ENCODE results near the gene S100A11. TPM values are rescaled to one million over a fixed set of nuclear protein-coding genes. Genes with fewer than 3 reads are reported as not detected.

Gene S100A11
- total RNA-seq, 1 donor from 2014 or later, result 295 TPM

GRCh38 chr1:152050886-152051675 is 14.3 kb upstream of the S100A11 start:
- H3K9me3 Mint-ChIP-seq, result no peaks in the 10 kb centered on the region
- H3K36me3 Mint-ChIP-seq (ENCODE audit: low read depth), result no peaks in the 10 kb centered on the region
- intact Hi-C loops (cut with micrococcal nuclease), result loop anchor here (5.0 kb wide), 2 partner anchors 61 to 296 kb away; no protein-coding TSS in a partner anchor
- DNase-seq (ENCODE audit: low spot score), result no peak
- peaks cover 29% of the 10 kb centered on the region for H3K27me3 Mint-ChIP-seq (ENCODE audit: low read depth)
- no peak overlapping the region for H3K27ac Mint-ChIP-seq
- H3K4me3 Mint-ChIP-seq (ENCODE audit: low read depth), result no peak overlapping the region
- peaks cover 23% of the 10 kb centered on the region for H3K4me1 Mint-ChIP-seq (ENCODE audit: low read depth)

- H3K27ac Mint-ChIP-seq, result peak overlapping the region; percentile 15
- H3K36me3 Mint-ChIP-seq (ENCODE audit: low read depth), result no peaks in the 10 kb centered on the region
- H3K4me1 Mint-ChIP-seq (ENCODE audit: low read depth), result peaks cover 31% of the 10 kb centered on the region
- peaks cover 15% of the 10 kb centered on the region for H3K27me3 Mint-ChIP-seq (ENCODE audit: low read depth)
- no peak for DNase-seq (ENCODE audit: low spot score)
- intact Hi-C loops (cut with micrococcal nuclease), result loop anchor here (2.0 to 5.0 kb wide), 3 partner anchors 63 to 298 kb away; no protein-coding TSS in a partner anchor
- H3K9me3 Mint-ChIP-seq, result no peaks in the 10 kb centered on the region
- no peak overlapping the region for H3K4me3 Mint-ChIP-seq (ENCODE audit: low read depth)
Observed at GRCh38 chr1:152049291-152050083, 12.7 kb upstream of the S100A11 start.

GRCh38 chr1:152048416-152049009 is 11.7 kb upstream of the S100A11 start:
- Mint-ChIP-seq H3K36me3 (ENCODE audit: low read depth) (no peaks in the 10 kb centered on the region), H3K9me3 (no peaks in the 10 kb centered on the region), H3K4me3 (ENCODE audit: low read depth) (peak overlapping the region; percentile 71), H3K27me3 (ENCODE audit: low read depth) (peaks cover 6% of the 10 kb centered on the region), H3K27ac (peak overlapping the region; percentile 95), H3K4me1 (ENCODE audit: low read depth) (peaks cover 31% of the 10 kb centered on the region)
- intact Hi-C loops (cut with micrococcal nuclease), result loop anchor here (1.0 to 2.0 kb wide), 2 partner anchors 13 to 94 kb away; no protein-coding TSS in a partner anchor
- DNase-seq (ENCODE audit: low spot score), result no peak

- Mint-ChIP-seq H3K4me3 (ENCODE audit: low read depth) (peak overlapping the region; percentile 71), H3K27me3 (ENCODE audit: low read depth) (peaks cover 2% of the 10 kb centered on the region), H3K4me1 (ENCODE audit: low read depth) (peaks cover 31% of the 10 kb centered on the region), H3K9me3 (no peaks in the 10 kb centered on the region), H3K27ac (peak overlapping the region; percentile 95), H3K36me3 (ENCODE audit: low read depth) (no peaks in the 10 kb centered on the region)
- intact Hi-C loops (cut with micrococcal nuclease), result loop anchor here (1.0 to 2.0 kb wide), 2 partner anchors 13 to 95 kb away; no protein-coding TSS in a partner anchor
- DNase-seq (ENCODE audit: low spot score), result peak; percentile 88
Observed at GRCh38 chr1:152047730-152048415, 11.1 kb upstream of the S100A11 start.

GRCh38 chr1:152047413-152047729 is 10.6 kb upstream of the S100A11 start:
- Mint-ChIP-seq H3K4me1 (ENCODE audit: low read depth) (peaks cover 29% of the 10 kb centered on the region), H3K36me3 (ENCODE audit: low read depth) (no peaks in the 10 kb centered on the region), H3K9me3 (no peaks in the 10 kb centered on the region), H3K27ac (peak overlapping the region; percentile 95), H3K27me3 (ENCODE audit: low read depth) (no peaks in the 10 kb centered on the region), H3K4me3 (ENCODE audit: low read depth) (peak overlapping the region; percentile 71)
- no peak for DNase-seq (ENCODE audit: low spot score)
- intact Hi-C loops (cut with micrococcal nuclease), result no loop called here

GRCh38 chr1:152044386-152044785 is 7.6 kb upstream of the S100A11 start:
- Mint-ChIP-seq H3K27ac (no peak overlapping the region), H3K4me3 (ENCODE audit: low read depth) (no peak overlapping the region), H3K36me3 (ENCODE audit: low read depth) (no peaks in the 10 kb centered on the region), H3K27me3 (ENCODE audit: low read depth) (no peaks in the 10 kb centered on the region), H3K9me3 (no peaks in the 10 kb centered on the region), H3K4me1 (ENCODE audit: low read depth) (peaks cover 24% of the 10 kb centered on the region)
- no peak for DNase-seq (ENCODE audit: low spot score)
- intact Hi-C loops (cut with micrococcal nuclease), result no loop called here

- Mint-ChIP-seq H3K27me3 (ENCODE audit: low read depth) (no peaks in the 10 kb centered on the region), H3K36me3 (ENCODE audit: low read depth) (no peaks in the 10 kb centered on the region)
Observed at GRCh38 chr1:152043870-152044269, 7.1 kb upstream of the S100A11 start.

GRCh38 chr1:152042030-152042429 is 5.2 kb upstream of the S100A11 start:
- H3K27me3 Mint-ChIP-seq (ENCODE audit: low read depth), result no peaks in the 10 kb centered on the region

More at GRCh38 chr1:152043870-152044269, 7.1 kb upstream of the S100A11 start:
- no peak overlapping the region for H3K27ac Mint-ChIP-seq
- no peak for DNase-seq (ENCODE audit: low spot score)
- H3K4me1 Mint-ChIP-seq (ENCODE audit: low read depth), result peaks cover 24% of the 10 kb centered on the region
- intact Hi-C loops (cut with micrococcal nuclease), result no loop called here
- H3K4me3 Mint-ChIP-seq (ENCODE audit: low read depth), result no peak overlapping the region
- H3K9me3 Mint-ChIP-seq, result no peaks in the 10 kb centered on the region

GRCh38 chr1:152039886-152040285 is 3.1 kb upstream of the S100A11 start:
- no peak overlapping the region for H3K27ac Mint-ChIP-seq
- intact Hi-C loops (cut with micrococcal nuclease), result loop anchor here (10.0 kb wide), 1 partner anchor 585 kb away; the partner anchor contains the start of gene POGZ
- no peaks in the 10 kb centered on the region for H3K9me3 Mint-ChIP-seq
- H3K27me3 Mint-ChIP-seq (ENCODE audit: low read depth), result no peaks in the 10 kb centered on the region
- H3K36me3 Mint-ChIP-seq (ENCODE audit: low read depth), result peaks cover 15% of the 10 kb centered on the region
- H3K4me3 Mint-ChIP-seq (ENCODE audit: low read depth), result no peak overlapping the region
- H3K4me1 Mint-ChIP-seq (ENCODE audit: low read depth), result peaks cover 7% of the 10 kb centered on the region
- DNase-seq (ENCODE audit: low spot score), result no peak

More at GRCh38 chr1:152042030-152042429, 5.2 kb upstream of the S100A11 start:
- intact Hi-C loops (cut with micrococcal nuclease), result no loop called here
- no peak overlapping the region for H3K27ac Mint-ChIP-seq
- no peaks in the 10 kb centered on the region for H3K36me3 Mint-ChIP-seq (ENCODE audit: low read depth)
- no peak overlapping the region for H3K4me3 Mint-ChIP-seq (ENCODE audit: low read depth)
- H3K4me1 Mint-ChIP-seq (ENCODE audit: low read depth), result peaks cover 14% of the 10 kb centered on the region
- no peaks in the 10 kb centered on the region for H3K9me3 Mint-ChIP-seq
- no peak for DNase-seq (ENCODE audit: low spot score)

GRCh38 chr1:152039461-152039860 is 2.7 kb upstream of the S100A11 start:
- Mint-ChIP-seq H3K36me3 (ENCODE audit: low read depth) (peaks cover 18% of the 10 kb centered on the region), H3K27ac (no peak overlapping the region), H3K9me3 (no peaks in the 10 kb centered on the region), H3K4me3 (ENCODE audit: low read depth) (no peak overlapping the region), H3K4me1 (ENCODE audit: low read depth) (peaks cover 10% of the 10 kb centered on the region), H3K27me3 (ENCODE audit: low read depth) (no peaks in the 10 kb centered on the region)
- intact Hi-C loops (cut with micrococcal nuclease), result loop anchor here (10.0 kb wide), 1 partner anchor 585 kb away; the partner anchor contains the start of gene POGZ
- DNase-seq (ENCODE audit: low spot score), result no peak

- Mint-ChIP-seq H3K36me3 (ENCODE audit: low read depth) (peaks cover 22% of the 10 kb centered on the region), H3K4me1 (ENCODE audit: low read depth) (peaks cover 14% of the 10 kb centered on the region), H3K9me3 (no peaks in the 10 kb centered on the region), H3K27ac (no peak overlapping the region), H3K4me3 (ENCODE audit: low read depth) (no peak overlapping the region), H3K27me3 (ENCODE audit: low read depth) (no peaks in the 10 kb centered on the region)
- DNase-seq (ENCODE audit: low spot score), result no peak
- intact Hi-C loops (cut with micrococcal nuclease), result loop anchor here (10.0 kb wide), 1 partner anchor 584 kb away; the partner anchor contains the start of gene POGZ
Observed at GRCh38 chr1:152038871-152039270, 2.1 kb upstream of the S100A11 start.
